Measurements from ENCODE around the gene DDX24.

The DDX24 gene

DNA sequence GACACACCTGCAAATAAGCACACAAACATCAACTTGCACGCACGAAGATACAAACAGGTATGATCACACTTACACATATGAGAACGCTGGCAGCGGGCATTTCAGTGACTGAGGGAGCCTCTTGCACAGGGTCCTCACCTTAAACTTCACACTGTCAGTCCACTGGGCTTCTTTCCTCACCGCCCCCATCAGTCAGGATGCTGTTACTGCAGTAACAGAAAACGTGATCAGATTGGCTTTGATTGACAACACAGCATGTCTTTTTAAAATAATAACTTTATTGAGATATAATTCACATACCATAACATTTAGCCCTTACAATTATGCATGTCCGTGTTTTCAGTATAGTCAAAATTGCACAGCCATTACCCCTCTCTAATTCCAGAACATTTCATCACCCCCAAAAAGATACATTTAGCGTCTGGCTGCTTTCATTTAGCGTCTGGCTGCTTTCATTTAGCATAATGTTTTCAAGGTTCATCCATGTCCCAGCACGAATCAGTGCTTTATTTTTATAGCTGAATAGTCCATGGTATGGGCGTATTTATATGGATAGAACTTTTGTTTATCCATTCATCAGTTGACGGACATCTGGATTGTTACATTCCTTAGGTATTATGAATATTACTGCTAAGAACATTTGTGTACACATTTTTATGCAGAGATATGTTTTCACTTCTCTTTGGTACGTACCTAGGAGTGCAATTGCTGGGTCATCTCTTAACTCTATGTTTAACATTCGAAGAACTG, 75.5 kb downstream of the DDX24 start:
- Histone ChIP-seq H3K4me3 (ENCODE audit: low read length) (no peak overlapping the region), H3K27ac (ENCODE audit: low read depth, low read length) (no peak overlapping the region), H3K4me1 (ENCODE audit: control insufficient read depth, low read length) (peaks cover 8% of the 10 kb centered on the region), H4K20me1 (ENCODE audit: control insufficient read depth, insufficient read depth, low read depth, low read length) (no peaks in the 10 kb centered on the region), H3K79me2 (ENCODE audit: control insufficient read depth, low read length) (no peaks in the 10 kb centered on the region), H3K36me3 (ENCODE audit: control insufficient read depth, low read length) (no peaks in the 10 kb centered on the region), H3K27me3 (ENCODE audit: control insufficient read depth, low read length) (peaks cover 7% of the 10 kb centered on the region), H3K9me2 (replicated peaks; ENCODE audit: control insufficient read depth, low read length) (no peaks in the 10 kb centered on the region), H3K9me3 (ENCODE audit: control insufficient read depth, insufficient read depth, low read length) (no peaks in the 10 kb centered on the region), H3K4me2 (ENCODE audit: low read length) (no peak overlapping the region), H3F3A (ENCODE audit: control insufficient read depth, insufficient read depth) (no peaks in the 10 kb centered on the region)
- TF ChIP-seq, protein P1, sequence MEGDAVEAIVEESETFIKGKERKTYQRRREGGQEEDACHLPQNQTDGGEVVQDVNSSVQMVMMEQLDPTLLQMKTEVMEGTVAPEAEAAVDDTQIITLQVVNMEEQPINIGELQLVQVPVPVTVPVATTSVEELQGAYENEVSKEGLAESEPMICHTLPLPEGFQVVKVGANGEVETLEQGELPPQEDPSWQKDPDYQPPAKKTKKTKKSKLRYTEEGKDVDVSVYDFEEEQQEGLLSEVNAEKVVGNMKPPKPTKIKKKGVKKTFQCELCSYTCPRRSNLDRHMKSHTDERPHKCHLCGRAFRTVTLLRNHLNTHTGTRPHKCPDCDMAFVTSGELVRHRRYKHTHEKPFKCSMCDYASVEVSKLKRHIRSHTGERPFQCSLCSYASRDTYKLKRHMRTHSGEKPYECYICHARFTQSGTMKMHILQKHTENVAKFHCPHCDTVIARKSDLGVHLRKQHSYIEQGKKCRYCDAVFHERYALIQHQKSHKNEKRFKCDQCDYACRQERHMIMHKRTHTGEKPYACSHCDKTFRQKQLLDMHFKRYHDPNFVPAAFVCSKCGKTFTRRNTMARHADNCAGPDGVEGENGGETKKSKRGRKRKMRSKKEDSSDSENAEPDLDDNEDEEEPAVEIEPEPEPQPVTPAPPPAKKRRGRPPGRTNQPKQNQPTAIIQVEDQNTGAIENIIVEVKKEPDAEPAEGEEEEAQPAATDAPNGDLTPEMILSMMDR (IDR thresholded peaks at IDR 0.05; ENCODE audit: low read depth, low read length, poor library complexity, severe bottlenecking) = peak; percentile 74
- TF ChIP-seq EZH2phosphoT487 (IDR thresholded peaks at IDR 0.05; ENCODE audit: borderline replicate concordance, low read length) = no peak

DNA sequence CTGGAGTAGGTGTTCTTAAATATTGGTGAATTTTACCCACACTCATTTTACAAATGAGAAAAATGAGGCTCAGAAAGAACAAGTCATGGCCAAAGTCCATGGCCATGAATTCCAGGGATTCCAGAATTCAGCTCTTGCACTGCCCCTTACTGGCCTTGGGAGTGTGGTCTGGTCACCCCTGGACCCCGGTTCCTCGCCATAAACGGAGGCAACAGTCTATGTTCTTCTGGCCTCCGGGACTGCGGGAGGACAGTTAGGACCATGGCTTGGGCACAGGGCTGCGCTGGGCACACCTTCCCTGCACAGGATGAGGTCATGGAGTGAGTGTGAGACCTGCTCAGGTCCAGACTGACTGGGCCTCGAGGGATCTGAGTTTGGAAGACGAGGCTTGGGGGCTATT, 77.0 kb downstream of the DDX24 start:
- H3K4me3 ChIP-seq (ENCODE audit: low read length) = no peak overlapping the region
- no peaks in the 10 kb centered on the region for H3F3A ChIP-seq (ENCODE audit: control insufficient read depth, insufficient read depth)
- no peaks in the 10 kb centered on the region for H3K9me2 ChIP-seq (replicated peaks; ENCODE audit: control insufficient read depth, low read length)
- H3K27ac ChIP-seq (ENCODE audit: low read depth, low read length) = no peak overlapping the region
- H3K36me3 ChIP-seq (ENCODE audit: control insufficient read depth, low read length) = no peaks in the 10 kb centered on the region
- no peaks in the 10 kb centered on the region for H3K9me3 ChIP-seq (ENCODE audit: control insufficient read depth, insufficient read depth, low read length)
- H4K20me1 ChIP-seq (ENCODE audit: control insufficient read depth, insufficient read depth, low read depth, low read length) = no peaks in the 10 kb centered on the region
- H3K4me1 ChIP-seq (ENCODE audit: control insufficient read depth, low read length) = peaks cover 8% of the 10 kb centered on the region
- H3K79me2 ChIP-seq (ENCODE audit: control insufficient read depth, low read length) = no peaks in the 10 kb centered on the region
- no peak overlapping the region for H3K4me2 ChIP-seq (ENCODE audit: low read length)
- no peak for TF ChIP-seq EZH2phosphoT487 (IDR thresholded peaks at IDR 0.05; ENCODE audit: borderline replicate concordance, low read length)
- TF ChIP-seq, protein P1 (IDR thresholded peaks at IDR 0.05; ENCODE audit: low read depth, low read length, poor library complexity, severe bottlenecking) = no peak
- peaks cover 7% of the 10 kb centered on the region; the same call in 1 of the 2 replicates for H3K27me3 ChIP-seq (ENCODE audit: control insufficient read depth, low read length)

DNA sequence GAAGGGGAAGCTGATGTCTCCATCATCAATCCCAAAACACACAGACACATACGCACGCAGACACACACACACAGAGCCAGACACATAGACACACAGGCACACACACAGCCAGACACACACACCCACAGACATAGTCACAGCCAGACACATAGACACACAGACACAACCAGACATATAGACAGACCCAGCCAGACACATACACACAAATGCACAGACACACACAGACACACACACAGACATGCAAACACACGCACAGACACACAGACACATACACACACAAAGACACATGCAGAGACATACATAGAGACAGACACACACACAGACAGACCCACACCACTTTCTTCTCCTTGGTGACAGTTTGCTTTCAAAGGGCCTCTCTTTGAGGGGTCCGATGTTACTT, 77.6 kb downstream of the DDX24 start:
- TF ChIP-seq, protein P1 (IDR thresholded peaks at IDR 0.05; ENCODE audit: low read depth, low read length, poor library complexity, severe bottlenecking) = no peak
- TF ChIP-seq EZH2phosphoT487 (IDR thresholded peaks at IDR 0.05; ENCODE audit: borderline replicate concordance, low read length) = no peak
- no peak overlapping the region for H3K4me2 ChIP-seq (ENCODE audit: low read length)
- no peaks in the 10 kb centered on the region for H3K9me2 ChIP-seq (replicated peaks; ENCODE audit: control insufficient read depth, low read length)

More for the DNA sequence above, 77.6 kb downstream of the DDX24 start:
- no peaks in the 10 kb centered on the region for H3F3A ChIP-seq (ENCODE audit: control insufficient read depth, insufficient read depth)
- peaks cover 7% of the 10 kb centered on the region; the same call in 1 of the 2 replicates for H3K27me3 ChIP-seq (ENCODE audit: control insufficient read depth, low read length)
- H3K27ac ChIP-seq (ENCODE audit: low read depth, low read length) = no peak overlapping the region
- no peaks in the 10 kb centered on the region for H3K36me3 ChIP-seq (ENCODE audit: control insufficient read depth, low read length)
- no peaks in the 10 kb centered on the region for H4K20me1 ChIP-seq (ENCODE audit: control insufficient read depth, insufficient read depth, low read depth, low read length)
- no peaks in the 10 kb centered on the region for H3K79me2 ChIP-seq (ENCODE audit: control insufficient read depth, low read length)
- H3K9me3 ChIP-seq (ENCODE audit: control insufficient read depth, insufficient read depth, low read length) = no peaks in the 10 kb centered on the region
- peaks cover 8% of the 10 kb centered on the region for H3K4me1 ChIP-seq (ENCODE audit: control insufficient read depth, low read length)
- H3K4me3 ChIP-seq (ENCODE audit: low read length) = no peak overlapping the region

Data from DOHH2 (cell line).